IPS-20b (cell line): ENCODE measurements around the gene LINS1.

Experiments
- H3K27ac ChIP-seq: one replicate; pipeline ENCODE4 v1.5.1; 2013; ENCODE audit warnings: low read length
- H3K27me3 ChIP-seq: 2 replicates; pipeline ENCODE4 v1.6.1; 2013; ENCODE audit warnings: mild to moderate bottlenecking, low read length, inconsistent platforms; ENCODE audit not compliant: insufficient read depth
- H3K36me3 ChIP-seq: 2 replicates; pipeline ENCODE4 v1.6.1; 2013; ENCODE audit warnings: low read depth, mild to moderate bottlenecking, inconsistent platforms, low read length, moderate library complexity; ENCODE audit not compliant: insufficient read depth
- H3K4me1 ChIP-seq: 2 replicates; pipeline ENCODE4 v1.6.1; 2013; ENCODE audit warnings: mild to moderate bottlenecking, control low read depth, inconsistent platforms, low read length, moderate library complexity; ENCODE audit not compliant: insufficient read depth
- H3K4me3 ChIP-seq: 2 replicates; pipeline ENCODE4 v1.5.1; 2013; ENCODE audit warnings: mild to moderate bottlenecking, low read length, inconsistent platforms
- H3K9ac ChIP-seq: 2 replicates; pipeline ENCODE4 v1.6.1; 2013; ENCODE audit warnings: low read depth, mild to moderate bottlenecking, inconsistent platforms, low read length, moderate library complexity
- H3K9me3 ChIP-seq: 2 replicates; pipeline ENCODE4 v1.6.1; 2013; ENCODE audit warnings: mild to moderate bottlenecking, low read depth, low read length, inconsistent platforms; ENCODE audit not compliant: insufficient read depth

The LINS1 gene

GRCh38 chr15:100521907-100522306 lies 80.1 kb downstream of the LINS1 start:
- no peaks in the 10 kb centered on the region for H3K4me1 ChIP-seq
- H3K4me3 ChIP-seq = no peak overlapping the region
- H3K36me3 ChIP-seq = no peaks in the 10 kb centered on the region
- no peaks in the 10 kb centered on the region for H3K27me3 ChIP-seq
- no peak overlapping the region for H3K9ac ChIP-seq
- no peaks in the 10 kb centered on the region for H3K9me3 ChIP-seq
- H3K27ac ChIP-seq = no peak overlapping the region

GRCh38 chr15:100520132-100520921 lies 81.7 kb downstream of the LINS1 start:
- no peak overlapping the region for H3K4me3 ChIP-seq
- H3K36me3 ChIP-seq = no peaks in the 10 kb centered on the region
- H3K9ac ChIP-seq = no peak overlapping the region
- no peak overlapping the region for H3K27ac ChIP-seq
- no peaks in the 10 kb centered on the region for H3K9me3 ChIP-seq
- no peaks in the 10 kb centered on the region for H3K27me3 ChIP-seq
- H3K4me1 ChIP-seq = no peaks in the 10 kb centered on the region

GRCh38 chr15:100517846-100518245 lies 84.1 kb downstream of the LINS1 start:
- no peaks in the 10 kb centered on the region for H3K4me1 ChIP-seq
- H3K9me3 ChIP-seq = no peaks in the 10 kb centered on the region
- no peak overlapping the region for H3K27ac ChIP-seq
- no peaks in the 10 kb centered on the region for H3K27me3 ChIP-seq
- no peaks in the 10 kb centered on the region for H3K36me3 ChIP-seq
- H3K9ac ChIP-seq = no peak overlapping the region
- H3K4me3 ChIP-seq = no peak overlapping the region
